Amniotic epithelial cell (primary cell): ENCODE data around the gene GPR68.
A peak's percentile ranks its signal among the peaks of the same experiment; 100 is the strongest.
"Not testable (repeated sequence)": the region's sequence is repeated elsewhere in the genome, so short reads cannot be mapped to it uniquely, and the experiment has no call there.

Source experiments
- DNase-seq: peaks from one replicate; pipeline ENCODE4 v3.0.0-alpha.2; 2010; ENCODE audit warnings: low read depth

GPR68 gene

GRCh38 chr14:91252871-91253794 is 8.6 kb upstream of the GPR68 start:
- no peak for DNase-seq

DNA sequence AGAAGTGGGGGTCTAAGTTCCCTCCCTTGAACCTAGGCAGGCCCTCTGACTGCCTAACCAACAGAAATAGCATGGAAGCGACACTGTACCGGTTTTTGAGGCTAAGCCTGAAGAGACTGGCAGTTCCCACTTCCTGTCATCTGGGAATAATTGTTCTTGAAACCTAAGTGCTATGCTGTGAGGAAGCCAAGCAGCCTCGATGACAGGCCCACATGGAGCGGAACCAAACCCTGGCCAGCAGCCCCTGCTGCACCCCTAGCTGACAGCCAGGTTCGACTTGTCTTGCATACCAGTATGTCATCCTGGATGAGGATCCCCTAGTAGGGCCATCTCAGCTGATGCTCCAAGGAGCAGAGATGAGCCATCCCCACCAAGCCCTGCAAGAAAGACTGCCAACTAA is 6.4 kb upstream of the GPR68 start:
- DNase-seq = no peak

- DNase-seq = peak; percentile 20
Measured at GRCh38 chr14:91249841-91250616, 5.5 kb upstream of the GPR68 start.

- DNase-seq = no peak
Measured at GRCh38 chr14:91246051-91246852, 1.7 kb upstream of the GPR68 start.

DNA sequence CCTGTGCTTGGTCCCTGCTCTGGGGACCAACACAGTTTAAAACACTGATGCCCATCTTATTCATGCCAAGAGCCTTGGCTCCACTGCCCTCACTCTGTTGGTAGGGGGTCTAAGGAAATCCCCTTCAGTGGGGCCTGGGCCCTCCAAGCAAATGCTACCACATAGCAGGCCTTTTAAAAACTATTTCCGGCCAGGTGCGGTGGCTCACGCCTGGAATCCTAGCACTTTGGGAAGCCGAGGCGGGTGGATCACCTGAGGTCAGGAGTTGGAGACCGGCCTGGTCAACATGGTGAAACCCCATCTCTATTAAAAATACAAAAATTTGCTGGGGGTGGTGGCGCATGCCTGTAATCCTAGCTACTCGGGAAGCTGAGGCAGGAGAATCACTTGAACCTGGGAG is 1.1 kb upstream of the GPR68 start:
- not testable (repeated sequence) for DNase-seq

DNA sequence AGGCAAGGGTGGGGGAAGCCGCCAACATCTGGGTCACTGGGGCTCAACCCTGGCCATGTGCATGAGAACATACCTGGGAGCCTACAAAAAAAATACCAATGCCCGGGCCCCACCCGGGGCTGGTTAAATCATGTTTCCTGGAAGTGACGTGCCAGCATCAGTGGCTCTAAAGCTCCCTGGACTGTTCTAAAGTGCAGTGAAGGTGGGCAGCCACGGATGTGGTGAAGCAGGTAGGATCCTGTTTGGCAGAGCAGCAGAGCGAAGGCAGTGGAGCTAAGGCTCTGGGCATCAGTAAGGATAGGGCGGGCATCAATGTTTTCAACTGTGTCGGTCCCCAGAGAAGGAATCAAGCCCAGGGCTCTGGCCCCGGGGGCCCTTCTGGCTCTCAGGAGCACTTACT is 525 bp upstream of the GPR68 start:
- DNase-seq = no peak

DNA sequence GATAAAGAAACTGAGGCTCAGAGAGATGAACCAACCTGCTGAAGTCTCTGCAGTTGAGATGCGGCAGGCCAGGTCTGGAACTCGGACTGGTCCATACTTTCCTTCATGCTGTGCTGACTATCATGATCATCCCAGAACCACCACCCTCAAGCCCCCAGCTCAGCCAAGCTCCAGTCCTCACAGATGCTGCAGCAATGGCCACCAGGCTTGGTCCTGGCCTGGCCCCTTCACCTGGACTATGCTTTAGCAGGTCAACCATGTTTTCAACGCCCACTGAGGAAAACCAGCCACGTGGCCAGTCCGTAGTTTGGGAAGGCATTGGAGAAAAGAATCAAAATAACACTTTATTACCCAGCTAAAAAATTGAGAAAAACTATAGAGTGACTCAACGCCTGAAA is 1.4 kb downstream of the GPR68 start:
- no peak for DNase-seq

- no peak for DNase-seq
Measured at GRCh38 chr14:91242635-91243034, 1.9 kb downstream of the GPR68 start.

DNA sequence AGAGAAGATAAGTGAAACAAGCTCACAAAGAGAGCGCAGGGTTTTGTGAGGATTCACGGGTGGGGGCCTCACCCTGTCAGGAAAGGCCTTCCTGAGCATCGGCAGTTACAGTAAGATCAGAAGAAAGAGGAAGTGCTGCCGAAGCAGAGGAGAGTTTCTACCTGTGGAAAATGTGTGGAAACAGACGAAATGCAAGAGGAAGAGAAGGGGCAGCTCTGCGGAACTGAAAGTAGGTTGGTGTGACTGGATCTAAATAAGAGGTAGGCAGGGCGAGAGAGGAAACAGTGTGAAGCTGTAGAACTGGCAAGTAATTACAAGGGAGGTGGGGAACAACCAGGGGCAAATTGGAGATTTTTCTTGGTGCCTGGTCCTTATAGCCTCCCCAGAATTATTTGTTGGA is 2.6 kb downstream of the GPR68 start:
- DNase-seq = no peak

DNA sequence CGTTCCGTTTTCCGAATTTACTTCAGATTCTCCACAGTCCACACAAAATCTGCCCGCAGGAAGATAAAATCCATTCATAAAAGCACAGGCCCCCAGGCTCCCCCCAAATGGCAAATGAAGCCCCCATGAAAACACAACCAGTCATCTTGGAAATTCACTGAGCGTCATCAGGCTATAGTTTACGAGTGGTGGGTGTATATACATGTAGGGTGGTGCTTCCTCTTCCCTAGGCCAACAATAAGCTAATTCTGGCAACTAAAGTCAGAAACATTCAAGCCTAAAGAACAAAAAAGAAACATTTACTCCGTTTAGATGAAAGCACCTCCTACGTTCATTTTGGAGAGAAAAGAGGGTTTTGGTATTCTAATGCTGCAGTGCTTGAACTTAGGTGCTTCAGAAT is 5.8 kb downstream of the GPR68 start:
- no peak for DNase-seq

- no peak for DNase-seq
Measured at GRCh38 chr14:91238085-91238484, 6.4 kb downstream of the GPR68 start.

DNA sequence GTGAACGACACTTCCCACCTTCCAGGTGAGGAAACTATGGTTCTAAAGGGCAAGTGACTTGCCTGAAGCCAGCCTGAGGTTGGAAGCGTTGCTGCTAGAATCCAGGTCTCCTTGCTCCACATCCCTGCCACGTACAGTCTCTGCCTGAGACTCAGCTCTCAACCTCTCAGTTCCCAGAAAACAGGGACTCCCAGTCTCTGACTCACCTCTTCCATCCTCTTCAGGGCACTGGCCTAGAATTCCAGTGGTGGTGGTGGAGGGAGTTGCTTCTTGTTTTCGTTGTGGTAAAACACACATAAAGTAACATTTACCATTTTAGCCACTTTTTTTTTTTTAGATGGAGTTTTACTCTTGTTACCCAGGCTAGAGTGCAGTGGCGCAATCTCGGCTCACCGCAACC is 7.3 kb downstream of the GPR68 start:
- peak; percentile 75 for DNase-seq

GRCh38 chr14:91235841-91236240 is 8.7 kb downstream of the GPR68 start:
- no peak for DNase-seq

DNA sequence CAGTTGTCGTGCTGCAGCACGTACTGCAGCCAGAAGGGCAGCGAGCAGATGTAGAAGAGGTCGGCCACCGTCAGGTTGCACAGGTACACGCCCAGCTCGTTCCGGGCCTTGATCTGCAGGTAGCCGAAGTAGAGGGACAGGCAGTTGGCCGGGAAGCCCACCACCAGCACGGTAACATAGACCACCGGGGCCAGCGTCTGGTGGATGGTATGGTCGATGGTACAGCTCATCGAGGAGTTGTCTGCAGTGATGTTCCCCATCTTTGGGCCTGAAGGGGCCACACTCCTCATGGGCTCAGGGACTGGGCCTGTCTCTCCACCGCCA is 9.8 kb downstream of the GPR68 start:
- no peak for DNase-seq

DNA sequence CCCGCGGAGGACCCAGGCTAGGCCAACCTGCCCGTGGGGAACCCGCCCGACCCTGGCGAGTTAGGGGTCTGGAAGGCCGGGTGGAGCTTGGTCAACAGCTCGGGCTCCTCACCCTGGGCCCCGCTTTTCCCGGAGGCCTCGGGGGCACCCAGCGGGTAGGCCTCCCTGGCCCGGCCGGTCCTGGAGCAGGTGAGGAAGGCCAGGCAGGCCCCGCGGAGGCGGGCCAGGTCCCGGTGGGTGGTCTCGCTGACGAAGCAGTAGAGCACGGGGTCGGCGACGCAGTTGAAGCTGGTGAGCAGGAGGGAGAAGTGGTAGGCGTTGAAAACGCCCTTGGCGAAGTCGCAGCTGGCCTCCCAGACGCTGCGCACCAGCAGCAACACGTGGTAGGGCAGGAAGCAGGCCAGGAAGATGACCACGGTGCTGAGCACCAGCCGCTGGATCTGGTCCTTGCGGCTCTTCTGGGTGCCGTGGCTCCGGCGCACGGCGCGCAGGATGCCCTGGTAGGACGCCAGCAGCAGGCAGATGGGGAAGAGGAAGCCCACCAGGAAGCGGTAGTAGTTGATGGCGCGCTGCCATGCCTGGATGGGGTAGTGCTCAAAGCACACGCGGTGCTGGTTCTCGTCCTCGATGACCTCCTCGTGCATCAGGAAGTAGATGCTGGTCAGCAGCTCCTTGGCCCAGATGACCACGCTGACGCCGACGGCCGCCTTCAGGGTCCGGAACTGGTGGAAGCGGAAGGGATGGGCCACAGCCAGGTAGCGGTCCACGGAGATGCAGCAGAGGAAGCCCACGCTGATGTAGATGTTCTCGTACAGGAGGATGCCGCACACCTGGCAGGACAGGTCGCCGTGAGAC is 10.3 kb downstream of the GPR68 start:
- no peak for DNase-seq

DNA sequence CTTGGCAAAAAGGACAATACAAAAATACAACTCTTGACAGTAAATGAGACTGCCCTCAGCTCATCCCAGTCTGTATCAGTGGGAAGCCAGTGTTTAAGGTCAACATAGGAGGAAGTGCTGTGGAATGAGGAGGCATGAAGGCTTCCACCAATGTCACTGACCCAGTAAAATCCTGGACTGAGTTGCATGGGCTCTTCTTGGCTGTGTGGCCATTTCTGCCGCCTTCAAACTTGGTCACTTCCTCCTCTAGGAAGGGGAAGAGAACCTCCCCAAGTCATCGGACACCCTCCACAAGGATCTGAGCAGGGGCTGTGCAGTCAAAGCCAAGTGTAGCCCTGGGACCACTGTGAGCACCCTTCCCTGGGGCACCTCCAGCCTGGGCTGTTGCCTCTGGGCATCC is 11.9 kb downstream of the GPR68 start:
- DNase-seq = no peak

DNA sequence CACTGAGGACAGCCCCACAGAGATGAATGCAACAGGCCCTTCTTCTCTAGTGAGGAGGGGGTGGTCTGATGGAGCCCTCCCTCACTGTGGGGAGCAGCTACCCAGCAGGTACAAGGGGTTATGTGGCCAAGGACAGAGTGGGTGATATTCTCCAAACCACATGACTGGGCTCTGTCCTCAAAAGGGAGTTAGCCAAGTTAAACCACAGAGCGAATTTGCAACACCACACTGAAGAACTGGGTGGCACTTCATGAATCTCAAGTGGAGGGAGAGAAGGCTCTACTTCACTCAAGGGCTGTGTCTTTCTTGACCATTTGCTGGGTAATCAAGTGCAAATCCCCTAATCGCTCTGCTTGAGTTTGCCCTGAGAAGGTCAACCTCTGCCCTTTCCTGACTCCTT is 12.5 kb downstream of the GPR68 start:
- DNase-seq = no peak

GRCh38 chr14:91231446-91231845 is 13.1 kb downstream of the GPR68 start:
- DNase-seq = no peak

DNA sequence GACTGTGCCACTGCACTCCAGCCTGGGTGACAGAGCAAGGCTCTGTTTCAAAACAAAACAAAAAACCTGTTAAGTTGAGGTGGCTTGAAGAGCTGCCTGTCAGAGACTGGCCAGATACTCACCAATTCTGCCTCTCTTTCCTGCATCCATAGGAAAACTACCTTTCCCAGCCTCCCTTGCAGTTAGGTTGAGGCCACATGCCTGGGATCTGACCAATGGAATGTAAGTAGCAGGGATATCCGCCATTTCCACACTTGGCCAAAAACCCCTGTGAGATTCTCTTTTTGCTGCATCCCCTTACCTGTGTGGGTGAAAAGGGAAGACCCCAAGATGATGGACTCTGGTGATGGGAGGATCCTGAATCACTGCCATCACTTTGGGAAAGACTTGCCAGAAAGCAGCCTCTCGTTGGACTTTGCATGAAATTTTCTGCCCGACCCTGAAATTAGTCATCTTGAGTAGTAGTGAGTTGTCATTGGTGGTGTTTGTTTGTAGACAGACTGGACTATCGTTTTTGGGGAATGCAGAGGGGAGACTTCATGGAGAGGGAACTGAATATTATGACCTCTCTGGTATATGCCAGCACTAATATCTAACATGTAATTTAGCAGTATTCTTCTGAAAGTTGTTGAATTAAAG is 14.0 kb downstream of the GPR68 start:
- peak; percentile 37 for DNase-seq

- DNase-seq = peak; percentile 52
Measured at GRCh38 chr14:91229743-91230200, 14.7 kb downstream of the GPR68 start.

DNA sequence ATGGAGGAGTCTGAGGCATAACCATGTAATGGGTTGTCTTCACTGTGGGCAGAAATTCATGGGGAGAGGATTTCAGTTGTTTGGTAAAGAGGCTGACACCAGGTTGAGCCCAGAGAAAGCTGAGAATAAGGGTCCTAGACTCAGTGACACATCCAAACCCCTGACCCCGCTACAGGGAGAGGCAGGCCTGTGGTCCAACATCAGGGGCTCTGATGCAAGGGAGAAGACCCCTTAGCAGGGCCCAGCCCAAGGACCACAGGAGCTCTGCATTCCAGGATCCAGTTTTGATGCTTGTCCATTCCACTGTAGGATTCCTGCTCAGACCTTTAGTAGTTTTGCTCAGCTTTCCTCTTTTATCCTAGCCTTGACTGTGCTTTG is 15.5 kb downstream of the GPR68 start:
- DNase-seq = no peak
